CD1c-positive myeloid dendritic cell (primary cell): Measurements from ENCODE around the gene DRD3.

ENCODE experiments used
- DNase-seq: peaks from one replicate; pipeline ENCODE4 v3.0.0-alpha.2; 2016; ENCODE audit errors: extremely low spot score

DRD3 gene

GRCh38 chr3:114178770-114179368, at the start of gene DRD3:
Gene DRD3 (minus strand): TSS chr3:114179052. CDS start chr3:114171992, 7,060 bp downstream.
- no peak for DNase-seq

- no peak for DNase-seq
Measured at GRCh38 chr3:114227076-114227475, 48.2 kb upstream of the DRD3 start.

GRCh38 chr3:114226313-114226712, 47.5 kb upstream of the DRD3 start:
- DNase-seq: no peak

- peak; percentile 5 for DNase-seq
Measured at GRCh38 chr3:114223143-114223542, 44.3 kb upstream of the DRD3 start.

GRCh38 chr3:114221881-114222264, 43.0 kb upstream of the DRD3 start:
- no peak for DNase-seq

- peak; percentile 6 for DNase-seq
Measured at GRCh38 chr3:114221165-114221880, 42.5 kb upstream of the DRD3 start.

GRCh38 chr3:114219741-114220140, 40.9 kb upstream of the DRD3 start:
- DNase-seq: no peak

- no peak for DNase-seq
Measured at GRCh38 chr3:114218578-114219185, 39.8 kb upstream of the DRD3 start.

- no peak for DNase-seq
Measured at GRCh38 chr3:114218006-114218405, 39.2 kb upstream of the DRD3 start.

GRCh38 chr3:114217266-114217665, 38.4 kb upstream of the DRD3 start:
- no peak for DNase-seq

GRCh38 chr3:114216186-114216970, 37.5 kb upstream of the DRD3 start:
- DNase-seq: no peak

GRCh38 chr3:114214542-114215341, 35.9 kb upstream of the DRD3 start:
- peak; percentile 41 for DNase-seq

GRCh38 chr3:114213627-114214541, 35.0 kb upstream of the DRD3 start:
- DNase-seq: peak; percentile 41

- DNase-seq: no peak
Measured at GRCh38 chr3:114213292-114213626, 34.4 kb upstream of the DRD3 start.

- no peak for DNase-seq
Measured at GRCh38 chr3:114212646-114213045, 33.8 kb upstream of the DRD3 start.

- DNase-seq: no peak
Measured at GRCh38 chr3:114207768-114208167, 28.9 kb upstream of the DRD3 start.

GRCh38 chr3:114206342-114206741, 27.5 kb upstream of the DRD3 start:
- DNase-seq: no peak

GRCh38 chr3:114205541-114205940, 26.7 kb upstream of the DRD3 start:
- no peak for DNase-seq

- DNase-seq: no peak
Measured at GRCh38 chr3:114194750-114195149, 15.9 kb upstream of the DRD3 start.

GRCh38 chr3:114192136-114192535, 13.3 kb upstream of the DRD3 start:
- DNase-seq: no peak

GRCh38 chr3:114186501-114186900, 7.6 kb upstream of the DRD3 start:
- DNase-seq: no peak
